ENCODE results near the gene LAMB4.

LAMB4 gene

GRCh38 chr7:108104324-108104723, 25.8 kb downstream of the LAMB4 start:
- no peak for DNase-seq

DNA sequence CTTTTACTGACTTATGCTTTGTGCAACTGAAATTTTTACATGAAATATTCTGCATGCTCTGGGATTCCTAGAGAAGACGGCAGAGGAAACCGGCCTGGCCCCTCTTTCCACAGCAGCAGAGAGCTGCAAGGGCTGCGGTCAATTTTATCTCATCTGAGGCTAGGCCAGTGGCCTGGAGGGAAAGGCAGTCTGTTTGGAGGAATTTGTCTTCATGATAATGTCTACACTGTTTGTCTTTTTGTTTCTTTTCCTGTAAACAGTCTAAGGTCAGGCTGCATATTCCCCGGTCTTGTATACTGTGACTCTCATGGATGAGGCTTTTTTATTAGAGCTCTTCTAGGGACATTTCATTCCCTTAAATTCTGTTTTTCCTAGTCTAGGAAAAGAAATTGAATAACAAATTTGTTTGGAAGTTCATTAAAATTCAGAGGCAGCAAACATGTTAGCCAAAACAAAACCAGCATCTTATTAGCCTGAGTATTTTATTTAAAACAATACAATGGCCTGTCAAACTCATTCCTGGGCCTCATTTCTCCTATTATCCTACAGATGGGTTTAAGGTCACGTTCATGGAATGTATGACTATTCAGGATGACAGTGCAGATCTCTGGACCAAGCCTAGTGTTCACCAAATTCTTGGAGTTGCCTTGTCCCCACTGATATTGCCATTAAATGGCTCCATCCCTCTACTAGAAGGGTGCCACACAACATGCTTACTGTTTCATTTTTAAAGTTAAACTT, 26.4 kb downstream of the LAMB4 start:
- DNase-seq: peak; percentile 39

- DNase-seq: no peak
These were observed 27.4 kb downstream of the LAMB4 start for GRCh38 chr7:108102671-108103312.

- DNase-seq: no peak
These were observed 28.4 kb downstream of the LAMB4 start for GRCh38 chr7:108101759-108102158.

DNA sequence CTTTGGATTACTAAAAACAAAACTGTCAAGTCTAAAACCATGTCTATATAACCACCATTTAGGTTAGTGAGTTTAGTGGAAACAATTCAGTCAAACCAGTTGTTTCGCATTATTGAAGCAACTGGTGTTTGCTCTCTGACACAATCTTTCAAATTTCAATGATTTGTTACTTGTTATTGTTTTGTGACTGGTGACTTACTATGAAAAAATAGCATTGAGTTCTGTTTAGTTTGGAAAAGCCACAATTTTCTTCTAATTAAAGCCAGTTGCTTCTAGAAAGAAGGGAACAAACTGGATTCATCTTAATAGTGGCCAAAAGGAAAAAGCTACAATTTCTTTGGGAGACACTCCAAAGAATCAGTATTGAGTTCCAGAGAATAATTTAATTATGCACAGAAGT, 30.4 kb downstream of the LAMB4 start:
- no peak for DNase-seq

DNA sequence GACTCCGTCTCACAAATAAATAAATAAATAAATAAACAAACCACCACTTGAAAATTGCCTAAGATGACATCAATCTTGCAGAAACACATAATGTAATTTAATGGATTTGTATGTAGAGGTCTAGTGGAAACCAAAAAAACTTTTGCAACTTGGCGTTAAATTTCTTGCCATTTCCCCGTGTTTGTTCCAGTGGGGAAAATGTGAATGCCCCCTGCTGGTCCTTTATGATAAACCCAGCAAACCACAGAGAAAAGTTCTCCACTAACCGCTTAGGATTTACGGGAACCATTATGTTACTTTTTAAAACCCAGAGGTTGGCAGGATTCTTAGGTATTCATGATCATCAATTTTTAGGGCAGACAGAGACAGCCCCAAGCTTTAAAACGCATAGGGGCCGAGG, 32.5 kb downstream of the LAMB4 start:
- DNase-seq: no peak

GRCh38 chr7:108096996-108097395, 33.2 kb downstream of the LAMB4 start:
- DNase-seq: no peak

DNA sequence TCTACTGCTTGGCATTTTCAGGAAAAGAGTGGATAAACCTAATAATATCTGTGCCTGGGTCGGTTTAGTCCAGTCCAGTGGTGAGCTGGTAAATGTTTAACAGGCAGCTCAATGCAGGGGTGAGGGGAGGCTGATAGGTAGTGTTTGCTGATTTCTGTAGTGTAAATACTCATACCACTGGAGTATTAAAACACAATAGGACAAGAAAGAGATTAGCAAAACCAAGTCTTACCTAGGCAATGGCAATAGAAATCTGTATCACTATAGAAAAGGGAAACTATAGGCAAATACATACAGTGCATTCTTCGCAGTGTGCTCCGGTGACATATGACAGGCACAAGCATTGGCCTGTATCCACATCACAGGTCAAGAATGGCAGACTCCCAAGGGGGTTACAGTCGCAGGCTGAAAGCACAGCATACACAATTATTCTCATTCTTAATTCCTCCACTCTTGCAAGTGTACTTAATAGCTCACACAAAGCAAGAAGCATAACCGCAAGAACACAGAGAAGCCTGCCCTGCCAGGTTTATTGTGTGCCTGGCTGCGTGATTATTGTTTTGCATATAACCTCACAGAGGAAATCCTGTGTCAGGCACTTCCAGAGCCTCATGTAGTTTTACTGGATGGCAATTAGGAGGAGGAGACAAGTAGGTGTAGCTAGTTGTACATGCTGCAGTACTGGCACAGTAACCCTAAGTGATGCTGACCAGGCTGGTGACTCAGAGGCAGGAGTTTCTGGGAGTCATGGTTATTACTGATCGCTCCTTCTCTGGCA, 35.0 kb downstream of the LAMB4 start:
- DNase-seq: peak; percentile 93

DNA sequence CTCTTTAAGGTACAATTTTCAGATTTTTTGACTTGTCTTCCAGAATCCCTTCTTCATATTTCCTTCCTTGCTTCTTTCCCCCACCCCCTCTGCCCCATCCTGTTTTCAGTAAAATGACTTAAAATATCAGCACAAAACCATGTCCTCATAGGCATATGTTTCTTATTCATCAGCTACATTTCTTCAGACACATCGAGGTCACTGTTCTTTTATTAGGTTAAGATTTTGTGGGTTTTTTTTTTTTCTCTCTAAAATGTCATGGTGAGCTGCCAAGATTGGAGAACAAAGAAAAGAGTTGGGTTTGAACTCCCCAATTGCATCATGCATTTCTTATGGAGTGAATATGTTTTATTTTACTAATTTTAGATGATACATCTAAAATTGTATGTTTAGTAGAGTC, 35.8 kb downstream of the LAMB4 start:
- peak; percentile 85 for DNase-seq

DNA sequence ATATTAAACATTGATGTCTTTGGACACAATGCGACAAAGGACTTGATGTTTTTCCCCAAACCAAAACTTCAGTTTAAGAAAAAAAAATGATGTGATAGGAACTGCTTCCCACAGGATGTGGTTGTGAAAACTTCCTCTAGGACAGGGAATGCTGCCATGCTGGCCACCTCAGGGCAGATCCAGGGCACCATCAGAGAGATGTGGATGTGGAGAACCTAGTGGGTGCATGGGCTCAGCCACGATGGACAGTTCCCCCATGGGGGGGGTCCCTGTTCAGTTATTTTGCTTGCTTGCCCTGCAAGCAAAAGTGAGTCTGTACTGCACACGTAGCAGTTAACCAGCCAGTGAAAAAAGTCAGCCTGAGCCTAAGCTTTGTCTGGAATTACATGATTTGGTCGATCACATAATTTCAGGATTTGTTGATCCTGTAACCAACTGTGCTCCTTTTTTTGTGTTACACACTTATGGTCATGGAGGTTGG, 36.3 kb downstream of the LAMB4 start:
- DNase-seq: peak; percentile 59

DNA sequence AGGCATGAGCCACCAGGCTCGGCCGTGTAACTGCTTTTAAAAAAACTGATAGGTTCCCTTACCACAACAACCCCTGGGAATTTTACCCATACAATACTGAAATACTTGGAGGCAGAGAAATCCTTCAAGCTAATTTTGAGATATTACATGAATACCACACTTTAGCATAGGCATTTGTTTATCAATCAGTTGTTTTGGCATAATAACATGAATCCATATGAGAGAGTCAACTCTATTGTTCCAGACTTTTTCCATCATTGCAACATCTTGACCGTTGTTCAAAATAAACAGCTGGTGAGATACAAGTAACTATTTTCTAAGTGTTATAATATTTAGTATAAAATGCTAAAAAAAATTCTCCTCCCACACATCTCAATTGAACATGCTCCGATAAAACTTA, 36.8 kb downstream of the LAMB4 start:
- peak; percentile 33 for DNase-seq

GRCh38 chr7:108091461-108091831, 38.7 kb downstream of the LAMB4 start:
- DNase-seq: no peak

DNA sequence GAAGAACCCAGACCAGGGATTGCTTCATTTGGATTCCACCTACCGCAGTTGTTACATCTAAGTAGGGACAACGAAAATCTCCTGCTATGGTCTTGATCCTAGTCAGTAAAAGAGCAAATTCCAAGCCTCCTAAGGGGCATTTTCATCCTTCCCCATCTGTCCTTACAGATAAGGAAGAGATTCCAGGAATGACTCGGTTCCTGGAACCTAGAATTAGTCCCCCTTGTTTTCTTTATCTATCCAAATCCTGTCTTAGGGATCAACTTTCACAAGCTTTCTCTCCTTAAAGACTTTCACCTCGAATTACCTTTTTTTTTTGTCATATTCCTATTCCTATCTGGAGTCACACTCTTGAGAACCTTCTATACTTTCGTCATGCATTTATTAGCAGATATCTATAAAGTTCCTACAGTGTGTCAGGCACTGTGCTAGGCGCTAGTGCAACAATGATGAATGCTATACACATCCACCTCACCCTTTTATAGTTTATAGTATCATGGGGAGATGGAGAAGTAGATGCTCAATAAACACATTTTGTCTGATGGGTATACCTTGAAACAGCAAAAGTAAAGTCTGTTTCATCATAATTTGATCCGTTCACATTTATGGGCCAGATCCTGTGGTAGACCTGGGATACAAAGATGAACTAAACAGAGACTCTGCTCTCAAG, 39.2 kb downstream of the LAMB4 start:
- DNase-seq: no peak

DNA sequence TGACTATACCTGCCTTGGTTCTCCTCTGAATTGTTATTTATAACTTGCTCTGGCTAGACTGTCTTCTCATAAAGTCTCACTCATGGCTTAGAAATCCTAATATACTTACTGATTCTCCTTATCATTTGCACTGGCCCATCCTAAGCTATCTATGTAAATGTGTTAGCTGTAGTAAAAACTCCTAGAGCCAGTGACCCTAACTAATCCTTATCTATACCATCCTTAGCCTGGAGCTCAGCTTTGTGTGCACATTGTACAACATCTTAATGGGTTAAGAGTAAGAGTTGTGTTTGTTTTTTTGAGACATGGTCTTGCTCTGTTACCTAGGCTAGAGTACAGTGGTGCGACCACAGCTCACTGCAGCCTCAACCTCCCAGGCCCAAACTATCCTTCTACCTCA, 40.8 kb downstream of the LAMB4 start:
- DNase-seq: no peak

DNA sequence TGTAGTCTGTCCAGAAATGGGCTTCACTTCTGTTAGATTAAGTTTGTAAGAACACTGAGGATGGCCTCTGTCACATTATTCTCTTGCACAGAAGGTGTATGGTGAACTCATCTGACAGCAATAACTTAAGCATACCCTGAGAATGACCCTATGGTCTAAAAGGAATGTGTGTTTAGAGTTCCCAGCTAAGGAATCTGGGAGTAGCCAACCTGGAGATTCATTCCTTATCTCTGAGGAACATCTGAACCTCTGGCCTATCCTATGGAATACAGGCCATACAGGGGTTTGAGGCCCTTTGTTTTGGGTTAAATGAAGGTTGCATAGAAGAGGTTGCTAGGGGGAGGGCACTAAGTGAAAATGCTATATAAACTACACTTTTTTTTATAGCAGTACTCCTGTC, 41.4 kb downstream of the LAMB4 start:
- no peak for DNase-seq

DNA sequence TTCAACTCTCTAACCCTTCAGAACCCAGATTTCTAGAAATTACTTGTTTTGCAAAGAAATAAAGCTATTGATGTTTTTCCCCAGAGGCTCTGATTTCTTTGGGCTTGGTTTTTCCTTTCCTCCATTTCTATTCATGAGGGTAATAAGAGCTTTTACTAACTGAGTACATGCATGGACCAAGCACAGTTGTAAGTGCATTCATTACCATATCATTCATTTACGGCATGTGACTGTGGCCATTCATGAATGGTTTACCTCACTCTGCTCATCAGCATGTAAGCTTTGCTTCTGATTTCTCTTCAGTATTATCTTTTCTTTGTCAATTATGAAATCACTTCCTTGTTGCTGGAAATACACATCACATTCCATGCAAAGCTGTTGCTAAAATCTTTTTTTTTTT, 42.4 kb downstream of the LAMB4 start:
- DNase-seq: no peak

DNA sequence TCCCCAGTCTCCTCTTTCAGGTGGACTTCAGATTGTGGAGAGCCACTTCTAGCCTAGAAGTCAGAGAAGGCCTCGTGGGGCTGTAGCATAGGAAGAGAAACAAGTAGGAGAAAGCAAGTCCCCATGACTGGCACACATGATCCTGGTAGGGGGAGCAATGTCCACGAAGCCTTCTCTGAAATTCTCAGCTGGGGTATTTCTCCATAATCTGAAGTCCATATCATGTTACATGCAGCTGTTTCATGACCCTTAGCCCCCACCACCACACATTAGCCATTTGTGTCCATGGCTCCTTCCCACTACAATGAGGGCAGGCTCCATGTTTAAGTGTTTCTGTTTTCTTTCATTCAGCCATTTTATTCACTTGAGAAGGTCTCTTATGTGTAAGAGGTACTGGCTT, 43.2 kb downstream of the LAMB4 start:
- no peak for DNase-seq

DNA sequence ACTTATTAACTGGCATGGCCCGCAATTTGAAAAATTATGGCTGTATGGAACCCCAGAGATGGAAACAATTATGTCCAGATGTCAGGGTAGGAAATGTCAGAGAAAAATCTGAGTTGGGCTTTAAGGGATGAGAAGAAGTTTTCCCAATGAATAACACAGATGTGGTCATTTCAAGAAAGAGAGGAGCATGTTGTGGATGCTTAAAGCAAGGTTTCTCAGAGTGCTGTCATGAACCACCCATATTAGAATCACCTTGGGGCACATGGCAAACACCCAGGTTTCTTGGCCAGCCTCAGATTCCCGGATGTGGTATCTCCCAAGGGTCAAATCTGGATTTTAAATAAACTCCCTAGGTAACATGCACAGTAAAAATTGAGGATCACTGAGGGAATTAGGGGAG, 43.6 kb downstream of the LAMB4 start:
- DNase-seq: no peak

- peak; percentile 28 for DNase-seq
These were observed 46.2 kb downstream of the LAMB4 start for GRCh38 chr7:108083980-108084379.

- DNase-seq: peak; percentile 95
These were observed 50.2 kb downstream of the LAMB4 start for GRCh38 chr7:108079648-108080591.

- no peak for DNase-seq
These were observed 50.9 kb downstream of the LAMB4 start for GRCh38 chr7:108079276-108079647.

DNA sequence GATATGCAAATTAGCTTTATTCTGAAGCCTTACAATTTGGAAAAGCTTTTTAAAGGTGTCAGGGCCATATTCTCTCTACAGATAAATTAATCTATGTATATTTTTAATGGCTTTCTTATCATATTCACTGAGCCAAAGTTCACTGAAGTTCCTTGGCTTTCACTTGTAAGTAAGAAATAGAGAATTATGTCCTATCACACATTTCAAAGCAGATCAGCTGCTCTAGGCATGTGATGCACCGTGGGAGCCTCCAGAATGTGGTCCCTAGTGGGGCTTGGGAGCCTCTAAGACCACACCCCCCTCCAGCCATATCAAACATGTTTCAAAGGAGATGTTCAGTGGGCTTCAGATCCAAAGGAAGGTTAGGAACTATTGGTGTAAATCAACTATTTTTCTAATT, 51.5 kb downstream of the LAMB4 start:
- DNase-seq: no peak
